Measurements from ENCODE around the gene GGA3. TPM values are rescaled to one million over a fixed set of nuclear protein-coding genes. Genes with fewer than 3 reads are reported as not detected.
A peak's percentile ranks its signal among the peaks of the same experiment; 100 is the strongest.

The GGA3 gene
- total and polyA plus RNA-seq, 10 of the 15 experiments (the other 5 are each of a cell fraction or from before 2014, with no cell fraction given) = 7.0 to 57.5 (median 34.0) TPM

- peak within 1 kb of the TSS; percentile 77 for H3K4me3 ChIP-seq
- H4K20me1 ChIP-seq (ENCODE audit: control insufficient read depth, insufficient read depth) = no peaks in the 10 kb centered on the region
- H3K9ac ChIP-seq (ENCODE audit: control insufficient read depth, insufficient read depth, low read length) = peak within 1 kb of the TSS; percentile 90
- in situ Hi-C loops (cut with MboI) (loop anchor here (5.0 kb wide), 1 partner anchor 141 kb away; no protein-coding TSS in a partner anchor), intact Hi-C loops (cut with micrococcal nuclease; ENCODE audit: unreplicated experiment) (loop anchor here (2.0 kb wide), 2 partner anchors 134 to 142 kb away; partner anchors contain the start of gene GRB2)
- H3K36me3 ChIP-seq (ENCODE audit: control insufficient read depth in 2 of 2, insufficient read depth in 2 of 2, low read length in 1 of 2) = peaks cover 15 to 21% of the 10 kb centered on the region in 2 experiments; a peak in 3 of 4 replicates
- TF ChIP-seq ZNF217 (IDR thresholded peaks at IDR 0.05) (peak; percentile 71; the same call in 1 of the 2 replicates), BRCA1 (IDR thresholded peaks at IDR 0.05; ENCODE audit: low read depth, low read length) (no peak), SRF (IDR thresholded peaks at IDR 0.05; ENCODE audit: low read depth in 2 of 2, low read length in 2 of 2) (peak in 1 of 2 experiments; percentile 6; a peak in 1 of 4 replicates), HDGF (IDR thresholded peaks at IDR 0.05) (no peak), CHD2 (IDR thresholded peaks at IDR 0.05; ENCODE audit: borderline replicate concordance, low read depth, low read length) (0 out of 2 replicates have a peak, but pooled peaks have one; percentile 3), TAF1 (IDR thresholded peaks at IDR 0.05; ENCODE audit: borderline replicate concordance, low read depth, low read length) (peak; percentile 22; the same call in 1 of the 2 replicates), ZNF592 (IDR thresholded peaks at IDR 0.05) (no peak), SUPT20H (IDR thresholded peaks at IDR 0.05; ENCODE audit: borderline replicate concordance, control insufficient read depth, low read depth, low read length) (no peak), BCL3 (IDR thresholded peaks at IDR 0.05; ENCODE audit: borderline replicate concordance, insufficient read depth, low read depth, low read length, poor library complexity, severe bottlenecking) (no peak)
- no TSS peak for BruUV-seq (replicated peaks)
- DNase-seq (ENCODE audit: low read depth, low spot score) = no peak
- peak within 1 kb of the TSS; percentile 82 for H2AFZ ChIP-seq (ENCODE audit: control insufficient read depth, low read depth, low read length)
- SMC1A ChIA-PET (ENCODE audit: uncharacterized antibody, unreplicated experiment) = interaction anchor here (1.0 to 2.8 kb wide), 18 partner anchors 9 to 309 kb away, joined by 3 to 24 read pairs (median 6); partner anchors contain the start of genes GGA3, GRB2, MRPS7 and NUP85
- WGBS (ENCODE audit: insufficient coverage, insufficient replicate concordance, low lambda C conversion rate, missing lambda C conversion rate) = under 1% methylated on average over 17 of the region's 39 CpGs
- CTCF ChIA-PET = interaction anchor here (0.6 to 5.3 kb wide), 39 partner anchors 10 to 310 kb away, joined by 3 to 58 read pairs (median 5); partner anchors contain the start of genes GGA3, GRB2, MRPL58 and MRPS7
- ATAC-seq = no peak; the same call in 2 of the 3 replicates
- RAD21 ChIA-PET (ENCODE audit: unreplicated experiment) = interaction anchor here (0.6 to 4.8 kb wide), 31 partner anchors 9 to 326 kb away, joined by 3 to 68 read pairs (median 6); partner anchors contain the start of genes GGA3, GRB2, MRPL58 and MRPS7
- POLR2A ChIA-PET = interaction anchor here (0.6 to 6.4 kb wide), 23 partner anchors 9 to 157 kb away, joined by 3 to 73 read pairs (median 5); partner anchors contain the start of genes GGA3, GRB2, MRPS7 and SLC25A19
- FAIRE-seq = no peak
- peak within 1 kb of the TSS; percentile 91 for H3K27ac ChIP-seq (ENCODE audit: control insufficient read depth, insufficient read depth)
- peak within 1 kb of the TSS; percentile 81 for H3K4me2 ChIP-seq (ENCODE audit: control insufficient read depth, insufficient read depth)
- H3K79me2 ChIP-seq (ENCODE audit: control insufficient read depth, insufficient read depth, low read length) = peaks cover 32% of the 10 kb centered on the region
- H3K4me1 ChIP-seq (ENCODE audit: control insufficient read depth, insufficient read depth, low read length) = peaks cover 24% of the 10 kb centered on the region
- no peaks in the 10 kb centered on the region for H3K27me3 ChIP-seq (replicated peaks in 1 of 2; ENCODE audit: control insufficient read depth in 2 of 2, insufficient read depth in 2 of 2, low read length in 1 of 2)
- H3K9me3 ChIP-seq (replicated peaks; ENCODE audit: control insufficient read depth, insufficient read depth, low read length) = no peaks in the 10 kb centered on the region
These were observed 9.5 kb upstream of the GGA3 start, which contains the start of gene MIF4GD for GRCh38 chr17:75270966-75271232. MIF4GD (minus strand) TSS chr17:75271231; CDS start chr17:75270195, 1,036 bp downstream.

All from GM12878 (cell line).